ENCODE data around the gene NUDT16L1.

GRCh38 chr16:4674926-4675530, 18.3 kb upstream of the NUDT16L1 start:
- TF ChIP-seq CTCF (IDR thresholded peaks at IDR 0.05) (no peak), POLR2A (IDR thresholded peaks at IDR 0.05) (no peak)

Data from uterus (tissue), 2 donors.